Activated naive CD4-positive, alpha-beta T cell treated with anti-CD3 and anti-CD28 coated beads, Interleukin-2, amount 50 U/mL, for 24 hours (primary cell): ENCODE data around the gene NOS1AP.

Source experiments
- H3K27ac Mint-ChIP-seq: one replicate; pipeline ENCODE4 v1.8.0; 2021; ENCODE audit warnings: mild to moderate bottlenecking, mixed read lengths
- H3K27me3 Mint-ChIP-seq: one replicate; pipeline ENCODE4 v1.8.0; 2021; ENCODE audit warnings: mixed read lengths
- H3K36me3 Mint-ChIP-seq: one replicate; pipeline ENCODE4 v1.8.0; 2021; ENCODE audit warnings: mixed read lengths
- H3K4me1 Mint-ChIP-seq: one replicate; pipeline ENCODE4 v1.8.0; 2021; ENCODE audit warnings: mixed read lengths
- H3K4me3 Mint-ChIP-seq: one replicate; pipeline ENCODE4 v1.8.0; 2021; ENCODE audit warnings: mild to moderate bottlenecking, mixed read lengths
- H3K9me3 Mint-ChIP-seq: one replicate; pipeline ENCODE4 v1.8.0; 2021; ENCODE audit warnings: mixed read lengths

Gene NOS1AP

GRCh38 chr1:162134646-162135045 lies 65.2 kb downstream of the NOS1AP start:
- Mint-ChIP-seq H3K36me3 (no peaks in the 10 kb centered on the region), H3K27me3 (peaks cover 11% of the 10 kb centered on the region), H3K4me3 (no peak overlapping the region), H3K4me1 (no peaks in the 10 kb centered on the region), H3K9me3 (no peaks in the 10 kb centered on the region), H3K27ac (no peak overlapping the region)

- no peak overlapping the region for H3K27ac Mint-ChIP-seq
- H3K4me1 Mint-ChIP-seq, result no peaks in the 10 kb centered on the region
- peaks cover 8% of the 10 kb centered on the region for H3K27me3 Mint-ChIP-seq
- no peak overlapping the region for H3K4me3 Mint-ChIP-seq
- H3K9me3 Mint-ChIP-seq, result no peaks in the 10 kb centered on the region
- H3K36me3 Mint-ChIP-seq, result no peaks in the 10 kb centered on the region
Measured at GRCh38 chr1:162135271-162135775, 65.8 kb downstream of the NOS1AP start.

- Mint-ChIP-seq H3K36me3 (no peaks in the 10 kb centered on the region), H3K27me3 (peaks cover 14% of the 10 kb centered on the region), H3K9me3 (no peaks in the 10 kb centered on the region), H3K4me1 (no peaks in the 10 kb centered on the region), H3K27ac (no peak overlapping the region), H3K4me3 (no peak overlapping the region)
Measured at GRCh38 chr1:162136760-162137159, 67.3 kb downstream of the NOS1AP start.

GRCh38 chr1:162137179-162137960 lies 67.9 kb downstream of the NOS1AP start:
- Mint-ChIP-seq H3K9me3 (no peaks in the 10 kb centered on the region), H3K27ac (no peak overlapping the region), H3K4me3 (no peak overlapping the region), H3K36me3 (no peaks in the 10 kb centered on the region), H3K27me3 (peaks cover 14% of the 10 kb centered on the region), H3K4me1 (no peaks in the 10 kb centered on the region)

- no peak overlapping the region for H3K27ac Mint-ChIP-seq
- H3K9me3 Mint-ChIP-seq, result no peaks in the 10 kb centered on the region
- peaks cover 15% of the 10 kb centered on the region for H3K27me3 Mint-ChIP-seq
- H3K4me1 Mint-ChIP-seq, result no peaks in the 10 kb centered on the region
- H3K4me3 Mint-ChIP-seq, result no peak overlapping the region
- H3K36me3 Mint-ChIP-seq, result no peaks in the 10 kb centered on the region
Measured at GRCh38 chr1:162138112-162138511, 68.6 kb downstream of the NOS1AP start.

GRCh38 chr1:162138599-162139181 lies 69.2 kb downstream of the NOS1AP start:
- Mint-ChIP-seq H3K4me1 (no peaks in the 10 kb centered on the region), H3K9me3 (no peaks in the 10 kb centered on the region), H3K4me3 (no peak overlapping the region), H3K36me3 (no peaks in the 10 kb centered on the region), H3K27me3 (peaks cover 16% of the 10 kb centered on the region), H3K27ac (no peak overlapping the region)

- Mint-ChIP-seq H3K4me3 (no peak overlapping the region), H3K27me3 (peaks cover 15% of the 10 kb centered on the region), H3K36me3 (no peaks in the 10 kb centered on the region), H3K4me1 (no peaks in the 10 kb centered on the region), H3K9me3 (no peaks in the 10 kb centered on the region), H3K27ac (no peak overlapping the region)
Measured at GRCh38 chr1:162139211-162139610, 69.7 kb downstream of the NOS1AP start.

GRCh38 chr1:162141281-162142054 lies 72.0 kb downstream of the NOS1AP start:
- H3K27me3 Mint-ChIP-seq, result peaks cover 17% of the 10 kb centered on the region
- no peaks in the 10 kb centered on the region for H3K36me3 Mint-ChIP-seq
- no peaks in the 10 kb centered on the region for H3K9me3 Mint-ChIP-seq
- H3K4me1 Mint-ChIP-seq, result no peaks in the 10 kb centered on the region
- H3K27ac Mint-ChIP-seq, result no peak overlapping the region
- H3K4me3 Mint-ChIP-seq, result no peak overlapping the region

- H3K27me3 Mint-ChIP-seq, result peaks cover 18% of the 10 kb centered on the region
- no peaks in the 10 kb centered on the region for H3K4me1 Mint-ChIP-seq
- no peaks in the 10 kb centered on the region for H3K9me3 Mint-ChIP-seq
- no peak overlapping the region for H3K27ac Mint-ChIP-seq
- H3K36me3 Mint-ChIP-seq, result no peaks in the 10 kb centered on the region
- H3K4me3 Mint-ChIP-seq, result no peak overlapping the region
Measured at GRCh38 chr1:162142968-162143367, 73.5 kb downstream of the NOS1AP start.

- H3K9me3 Mint-ChIP-seq, result no peaks in the 10 kb centered on the region
- no peak overlapping the region for H3K27ac Mint-ChIP-seq
- H3K27me3 Mint-ChIP-seq, result peaks cover 20% of the 10 kb centered on the region
- no peaks in the 10 kb centered on the region for H3K36me3 Mint-ChIP-seq
- H3K4me3 Mint-ChIP-seq, result no peak overlapping the region
- no peaks in the 10 kb centered on the region for H3K4me1 Mint-ChIP-seq
Measured at GRCh38 chr1:162144268-162144667, 74.8 kb downstream of the NOS1AP start.

GRCh38 chr1:162144853-162145252 lies 75.4 kb downstream of the NOS1AP start:
- H3K36me3 Mint-ChIP-seq, result no peaks in the 10 kb centered on the region
- no peak overlapping the region for H3K27ac Mint-ChIP-seq
- no peaks in the 10 kb centered on the region for H3K9me3 Mint-ChIP-seq
- peaks cover 20% of the 10 kb centered on the region for H3K27me3 Mint-ChIP-seq
- H3K4me3 Mint-ChIP-seq, result no peak overlapping the region
- no peaks in the 10 kb centered on the region for H3K4me1 Mint-ChIP-seq

- no peak overlapping the region for H3K27ac Mint-ChIP-seq
- H3K27me3 Mint-ChIP-seq, result peaks cover 20% of the 10 kb centered on the region
- H3K4me1 Mint-ChIP-seq, result no peaks in the 10 kb centered on the region
Measured at GRCh38 chr1:162145280-162145965, 75.9 kb downstream of the NOS1AP start.

GRCh38 chr1:162145966-162146696 lies 76.6 kb downstream of the NOS1AP start:
- H3K27me3 Mint-ChIP-seq, result peaks cover 22% of the 10 kb centered on the region

More at GRCh38 chr1:162145280-162145965, 75.9 kb downstream of the NOS1AP start:
- H3K9me3 Mint-ChIP-seq, result no peaks in the 10 kb centered on the region
- H3K4me3 Mint-ChIP-seq, result no peak overlapping the region
- H3K36me3 Mint-ChIP-seq, result no peaks in the 10 kb centered on the region

GRCh38 chr1:162147760-162148159 lies 78.3 kb downstream of the NOS1AP start:
- no peak overlapping the region for H3K27ac Mint-ChIP-seq
- H3K4me1 Mint-ChIP-seq, result no peaks in the 10 kb centered on the region
- H3K9me3 Mint-ChIP-seq, result no peaks in the 10 kb centered on the region
- no peaks in the 10 kb centered on the region for H3K36me3 Mint-ChIP-seq
- H3K4me3 Mint-ChIP-seq, result no peak overlapping the region
- H3K27me3 Mint-ChIP-seq, result peaks cover 15% of the 10 kb centered on the region

More at GRCh38 chr1:162145966-162146696, 76.6 kb downstream of the NOS1AP start:
- Mint-ChIP-seq H3K27ac (no peak overlapping the region), H3K9me3 (no peaks in the 10 kb centered on the region), H3K4me1 (no peaks in the 10 kb centered on the region), H3K4me3 (no peak overlapping the region), H3K36me3 (no peaks in the 10 kb centered on the region)

- H3K36me3 Mint-ChIP-seq, result no peaks in the 10 kb centered on the region
- H3K27me3 Mint-ChIP-seq, result peaks cover 12% of the 10 kb centered on the region
- no peak overlapping the region for H3K27ac Mint-ChIP-seq
- H3K4me3 Mint-ChIP-seq, result no peak overlapping the region
- H3K9me3 Mint-ChIP-seq, result no peaks in the 10 kb centered on the region
- H3K4me1 Mint-ChIP-seq, result no peaks in the 10 kb centered on the region
Measured at GRCh38 chr1:162150112-162150511, 80.6 kb downstream of the NOS1AP start.
